ENCODE results near the gene FAM193B. TPM values are rescaled to one million over a fixed set of nuclear protein-coding genes. Genes with fewer than 3 reads are reported as not detected.

The FAM193B gene
- total and polyA plus RNA-seq, 9 of the 15 experiments (the other 6 are each of a cell fraction or from before 2014, with no cell fraction given): 4.4 to 76.4 (median 37.3) TPM

GRCh38 chr5:177599731-177600507 is 45.6 kb upstream of the FAM193B start, which contains the start of gene B4GALT7 (continued):
- TF ChIP-seq TBL1XR1 (IDR thresholded peaks at IDR 0.05; ENCODE audit: low read length in 2 of 2) (no peak), FOXM1 (IDR thresholded peaks at IDR 0.05; ENCODE audit: low read depth) (no peak), FOXM1 (CRISPR knock-in tag; IDR thresholded peaks at IDR 0.05; ENCODE audit: low read depth) (no peak), DLX4 (CRISPR knock-in tag; IDR thresholded peaks at IDR 0.05) (no peak), ZNF695 (CRISPR knock-in tag; IDR thresholded peaks at IDR 0.05) (no peak), PKNOX1 (IDR thresholded peaks at IDR 0.05) (no peak), LARP7 (IDR thresholded peaks at IDR 0.05) (no peak), MEIS2 (IDR thresholded peaks at IDR 0.05; ENCODE audit: partially characterized antibody) (no peak), ZNF280A (IDR thresholded peaks at IDR 0.05; ENCODE audit: low read depth, partially characterized antibody) (no peak), SP1 (CRISPR knock-in tag; IDR thresholded peaks at IDR 0.05) (peak; percentile 15; the same call in 1 of the 2 replicates), EZH2 (IDR thresholded peaks at IDR 0.05; ENCODE audit: borderline replicate concordance, low read depth, low read length) (no peak), ZNF277 (CRISPR knock-in tag; IDR thresholded peaks at IDR 0.05; ENCODE audit: borderline replicate concordance) (no peak)

Data from K562 (cell line).